ENCODE results near the gene C1QTNF8.

Gene C1QTNF8

GRCh38 chr16:1098266-1098991, 2.4 kb upstream of the C1QTNF8 start:
- TF ChIP-seq ZFP3 (CRISPR knock-in tag; IDR thresholded peaks at IDR 0.05) (no peak), ZFP30 (CRISPR knock-in tag; IDR thresholded peaks at IDR 0.05) (no peak), ZNF565 (CRISPR knock-in tag; conservative IDR thresholded peaks at IDR 0.05; ENCODE audit: low read depth) (no peak), CSDC2 (CRISPR knock-in tag; IDR thresholded peaks at IDR 0.05) (no peak), RARB (CRISPR knock-in tag; IDR thresholded peaks at IDR 0.05) (no peak), ZNF8 (CRISPR knock-in tag; IDR thresholded peaks at IDR 0.05) (no peak), ISL1 (CRISPR knock-in tag; IDR thresholded peaks at IDR 0.05) (no peak), ESRRG (CRISPR knock-in tag; IDR thresholded peaks at IDR 0.05) (no peak), ARNTL (CRISPR knock-in tag; IDR thresholded peaks at IDR 0.05; ENCODE audit: borderline replicate concordance, low read depth) (no peak), TSHZ2 (CRISPR knock-in tag; IDR thresholded peaks at IDR 0.05) (no peak), POU6F1 (CRISPR knock-in tag; IDR thresholded peaks at IDR 0.05; ENCODE audit: borderline replicate concordance, low read depth) (no peak), OSR1 (CRISPR knock-in tag; IDR thresholded peaks at IDR 0.05) (no peak), ZNF70 (CRISPR knock-in tag; IDR thresholded peaks at IDR 0.05) (no peak), CSRNP3 (CRISPR knock-in tag; IDR thresholded peaks at IDR 0.05) (no peak), TCF4 (CRISPR knock-in tag; IDR thresholded peaks at IDR 0.05; ENCODE audit: borderline replicate concordance) (no peak), ZC3H10 (CRISPR knock-in tag; IDR thresholded peaks at IDR 0.05) (no peak), SNAI2 (CRISPR knock-in tag; IDR thresholded peaks at IDR 0.05) (no peak), TOX (CRISPR knock-in tag; IDR thresholded peaks at IDR 0.05; ENCODE audit: borderline replicate concordance) (no peak), PPARA (CRISPR knock-in tag; IDR thresholded peaks at IDR 0.05; ENCODE audit: borderline replicate concordance) (no peak)
- ATAC-seq = no peak

- ATAC-seq = no peak
- no peak for TF ChIP-seq TSHZ2 (CRISPR knock-in tag; IDR thresholded peaks at IDR 0.05)
- TF ChIP-seq CSRNP3 (CRISPR knock-in tag; IDR thresholded peaks at IDR 0.05) = no peak
- TF ChIP-seq CREB5 (CRISPR knock-in tag; IDR thresholded peaks at IDR 0.05; ENCODE audit: low read depth) = no peak
- TF ChIP-seq BACH2 (CRISPR knock-in tag; IDR thresholded peaks at IDR 0.05; ENCODE audit: borderline replicate concordance) = no peak
- TF ChIP-seq ZNF70 (CRISPR knock-in tag; IDR thresholded peaks at IDR 0.05) = no peak
- TF ChIP-seq CSDC2 (CRISPR knock-in tag; IDR thresholded peaks at IDR 0.05) = no peak
- TF ChIP-seq ZFP30 (CRISPR knock-in tag; IDR thresholded peaks at IDR 0.05) = no peak
- no peak for TF ChIP-seq OSR1 (CRISPR knock-in tag; IDR thresholded peaks at IDR 0.05)
- no peak for TF ChIP-seq PPARA (CRISPR knock-in tag; IDR thresholded peaks at IDR 0.05; ENCODE audit: borderline replicate concordance)
- TF ChIP-seq ESRRG (CRISPR knock-in tag; IDR thresholded peaks at IDR 0.05) = no peak
- no peak for TF ChIP-seq ZFP3 (CRISPR knock-in tag; IDR thresholded peaks at IDR 0.05)
These were observed 1.8 kb upstream of the C1QTNF8 start for GRCh38 chr16:1097800-1098199.

Data from SK-N-SH treated with all-trans-retinoic acid at 6 μM for 48 hours (cell line).